H1 (cell line): ENCODE data around the gene TFDP1. TPM values are rescaled to one million over a fixed set of nuclear protein-coding genes. Genes with fewer than 3 reads are reported as not detected.

Experiments
- CTCF ChIA-PET: fragments of 300-600 bp; sonication (Branson Sonifier 250); formaldehyde crosslinking; loops from one replicate; lab custom pipeline; 2021; ENCODE audit not compliant: partially characterized antibody; lab: Charles Lee
- POLR2A ChIA-PET: fragments of 300-600 bp; sonication (Branson Sonifier 250); formaldehyde crosslinking; loops from one replicate; lab custom pipeline; 2021; ENCODE audit warnings: inconsistent platforms; ENCODE audit not compliant: partially characterized antibody; lab: Charles Lee
- DNase-seq, 2 experiments: peaks; one replicate each; pipeline versions ENCODE4 v3.0.0 to v3.0.0-alpha.2; 2010 to 2022; ENCODE audit warnings: low spot score in 2 of 2, low read depth in 1 of 2, mixed read lengths in 1 of 2
- FAIRE-seq: peaks from 2 replicates; lab custom pipeline; 2011; peaks lifted over from hg19 to GRCh38; lab: Jason Lieb, UNC
- H2AFZ ChIP-seq: 2 replicates; pipeline ENCODE4 v1.8.1; 2012; ENCODE audit warnings: low read length, inconsistent platforms
- H2AK5ac ChIP-seq: 2 replicates; pipeline ENCODE4 v1.6.1; 2013; ENCODE audit warnings: low read depth, low read length
- H2BK120ac ChIP-seq: replicated peaks from 2 replicates; pipeline ENCODE3; 2013; ENCODE audit warnings: low read depth, low read length, inconsistent platforms
- H2BK12ac ChIP-seq: 2 replicates; pipeline ENCODE4 v1.6.1; 2013; ENCODE audit warnings: low read depth, low read length
- H2BK15ac ChIP-seq: 2 replicates; pipeline ENCODE4 v1.6.1; 2013; ENCODE audit warnings: low read length
- H2BK20ac ChIP-seq: 2 replicates; pipeline ENCODE4 v1.6.1; 2013; ENCODE audit warnings: low read length
- H2BK5ac ChIP-seq: 2 replicates; pipeline ENCODE4 v1.6.1; 2013; ENCODE audit warnings: low read depth, low read length
- H3K14ac ChIP-seq: 2 replicates; pipeline ENCODE4 v1.6.1; 2013; ENCODE audit warnings: inconsistent platforms; ENCODE audit not compliant: insufficient read length
- H3K18ac ChIP-seq: 2 replicates; pipeline ENCODE4 v1.6.1; 2013; ENCODE audit warnings: low read length; ENCODE audit errors: extremely low read depth
- H3K23ac ChIP-seq: 2 replicates; pipeline ENCODE4 v1.6.1; 2013; ENCODE audit warnings: inconsistent platforms; ENCODE audit not compliant: insufficient read length
- H3K23me2 ChIP-seq: 2 replicates; pipeline ENCODE4 v1.6.1; 2013; ENCODE audit warnings: low read depth, low read length
- H3K27ac ChIP-seq: 2 replicates; pipeline ENCODE4 v1.6.1; 2011; ENCODE audit warnings: low read depth, low read length, inconsistent platforms
- H3K27me3 ChIP-seq, 4 experiments: replicated peaks in 1 of 4; 1 replicate in 1 of 4; 2 replicates in 3 of 4; pipeline versions ENCODE4 v1.6.1 to v1.8.1; 2011 to 2013; ENCODE audit warnings: low read length in 3 of 4, mild to moderate bottlenecking in 3 of 4, inconsistent platforms in 2 of 4, mixed read lengths in 2 of 4, moderate library complexity in 1 of 4; ENCODE audit not compliant: control insufficient read depth in 3 of 4, insufficient read depth in 3 of 4; ENCODE audit errors: extremely low read depth in 1 of 4
- H3K36me3 ChIP-seq, 4 experiments: 2 replicates each; pipeline versions ENCODE4 v1.6.1 to v1.8.1; 2011 to 2013; ENCODE audit warnings: mild to moderate bottlenecking in 4 of 4, low read length in 3 of 4, moderate library complexity in 2 of 4, control low read depth in 1 of 4, inconsistent platforms in 1 of 4; ENCODE audit not compliant: insufficient read depth in 4 of 4, control insufficient read depth in 2 of 4
- H3K4ac ChIP-seq: replicated peaks from 2 replicates; pipeline ENCODE3; 2013; ENCODE audit warnings: low read length, low read depth, mixed read lengths, inconsistent platforms; ENCODE audit not compliant: insufficient read length
- H3K4me1 ChIP-seq, 4 experiments: replicated peaks in 1 of 4; 1 replicate in 1 of 4; 2 replicates in 3 of 4; pipeline versions ENCODE4 v1.6.1 to v1.8.1; 2011 to 2013; ENCODE audit warnings: low read length in 3 of 4, inconsistent platforms in 2 of 4, mixed read lengths in 1 of 4; ENCODE audit not compliant: insufficient read depth in 4 of 4, control insufficient read depth in 3 of 4
- H3K4me2 ChIP-seq, 2 experiments: 2 replicates each; pipeline versions ENCODE4 v1.6.1 to v1.8.1; 2011 to 2013; ENCODE audit warnings: low read depth in 2 of 2, low read length in 2 of 2, control low read depth in 1 of 2, inconsistent platforms in 1 of 2, mild to moderate bottlenecking in 1 of 2; ENCODE audit not compliant: insufficient read depth in 1 of 2
- H3K4me3 ChIP-seq, 4 experiments: fragments of 200-600, 300-600 bp in 1 of 4; sonication (generic), shearing (Covaris generic), sonication (Bioruptor Twin) in 1 of 4; 2 replicates each; pipeline versions ENCODE4 v1.5.1 to v1.8.1; 2011 to 2016; ENCODE audit warnings: low read length in 4 of 4, low read depth in 3 of 4, control low read depth in 2 of 4, inconsistent platforms in 2 of 4, mild to moderate bottlenecking in 2 of 4, mixed read lengths in 1 of 4, moderate library complexity in 1 of 4; ENCODE audit not compliant: insufficient read depth in 2 of 4; ENCODE audit errors: extremely low read depth in 1 of 4
- H3K56ac ChIP-seq: replicated peaks from 2 replicates; pipeline ENCODE3; 2013; ENCODE audit warnings: low read depth, mild to moderate bottlenecking, mixed read lengths, low read length, inconsistent platforms; ENCODE audit not compliant: insufficient read length
- H3K79me1 ChIP-seq: 2 replicates; pipeline ENCODE4 v1.6.1; 2013; ENCODE audit warnings: low read depth, low read length, control low read depth
- H3K79me2 ChIP-seq, 2 experiments: 2 replicates each; pipeline versions ENCODE4 v1.6.1 to v1.8.1; 2012 to 2013; ENCODE audit warnings: low read length in 2 of 2, mild to moderate bottlenecking in 2 of 2, inconsistent platforms in 1 of 2; ENCODE audit not compliant: insufficient read depth in 2 of 2, control insufficient read depth in 1 of 2
- H3K9ac ChIP-seq, 4 experiments: replicated peaks in 1 of 4; 1 replicate in 1 of 4; 2 replicates in 3 of 4; pipeline versions ENCODE4 v1.6.1 to v1.8.1; 2011 to 2013; ENCODE audit warnings: low read depth in 3 of 4, low read length in 3 of 4, control low read depth in 2 of 4, mild to moderate bottlenecking in 2 of 4, moderate library complexity in 2 of 4, inconsistent platforms in 1 of 4; ENCODE audit errors: extremely low read depth in 1 of 4
- H3K9me3 ChIP-seq, 2 experiments: 2 replicates each; pipeline versions ENCODE4 v1.6.1 to v1.8.1; 2012 to 2013; ENCODE audit warnings: mild to moderate bottlenecking in 2 of 2, moderate library complexity in 2 of 2, control low read depth in 1 of 2, inconsistent platforms in 1 of 2, low read depth in 1 of 2, low read length in 1 of 2, mixed read lengths in 1 of 2; ENCODE audit not compliant: insufficient read depth in 2 of 2
- H4K20me1 ChIP-seq, 2 experiments: replicated peaks in 1 of 2; 2 replicates each; pipeline versions ENCODE3 to v1.8.1; 2011 to 2013; ENCODE audit warnings: inconsistent platforms in 2 of 2, low read length in 2 of 2, mild to moderate bottlenecking in 1 of 2; ENCODE audit not compliant: insufficient read depth in 2 of 2, control insufficient read depth in 1 of 2
- H4K5ac ChIP-seq: 2 replicates; pipeline ENCODE4 v1.6.1; 2013; ENCODE audit warnings: low read length, low read depth, mixed read lengths, inconsistent platforms; ENCODE audit not compliant: insufficient read length
- H4K8ac ChIP-seq: 2 replicates; pipeline ENCODE4 v1.8.0; 2013; ENCODE audit warnings: mild to moderate bottlenecking, moderate library complexity, low read length, inconsistent platforms; ENCODE audit not compliant: insufficient read depth; ENCODE audit errors: extremely low read depth
- H4K91ac ChIP-seq: replicated peaks from 2 replicates; pipeline ENCODE3; 2013; ENCODE audit warnings: low read length, mixed read lengths, inconsistent platforms; ENCODE audit not compliant: insufficient read length
- CEBPB ChIP-seq: IDR thresholded peaks from 2 replicates; pipeline ENCODE4 v1.6.1; 2012; ENCODE audit warnings: low read depth, low read length
- CREB1 ChIP-seq: IDR thresholded peaks from 2 replicates; pipeline ENCODE4 v1.6.1; 2012; ENCODE audit warnings: inconsistent platforms
- CTBP2 ChIP-seq: IDR thresholded peaks from 2 replicates; pipeline ENCODE4 v1.7.0; 2011; ENCODE audit warnings: borderline replicate concordance, mild to moderate bottlenecking, moderate library complexity, mixed read lengths, low read length; ENCODE audit not compliant: insufficient read depth, insufficient read length
- KDM1A ChIP-seq: fragments of 200-600, 300-600 bp; sonication (generic); IDR thresholded peaks from 2 replicates; pipeline ENCODE4 v1.7.1; 2016; ENCODE audit warnings: mild to moderate bottlenecking, low read length, borderline replicate concordance
- MAX ChIP-seq: IDR thresholded peaks from 2 replicates; pipeline ENCODE4 v1.6.1; 2012; ENCODE audit warnings: inconsistent platforms
- POLR2A ChIP-seq, 2 experiments: IDR thresholded peaks; 1 replicate in 1 of 2; 2 replicates in 1 of 2; pipeline ENCODE4 v1.6.1; 2011; ENCODE audit warnings: low read depth in 2 of 2, low read length in 2 of 2, mild to moderate bottlenecking in 2 of 2; ENCODE audit errors: control extremely low read depth in 1 of 2
- POLR2AphosphoS5 ChIP-seq: IDR thresholded peaks from 2 replicates; pipeline ENCODE4 v1.6.1; 2011; ENCODE audit warnings: low read depth, low read length
- POU5F1 ChIP-seq: IDR thresholded peaks from 2 replicates; pipeline ENCODE4 v1.6.1; 2011; ENCODE audit warnings: low read depth, mild to moderate bottlenecking, low read length, moderate library complexity
- RFX5 ChIP-seq: IDR thresholded peaks from 2 replicates; pipeline ENCODE4 v1.6.1; 2011; ENCODE audit warnings: low read depth, low read length, improper control_type of control experiment, borderline replicate concordance
- RXRA ChIP-seq: IDR thresholded peaks from 2 replicates; pipeline ENCODE4 v1.6.1; 2011; ENCODE audit warnings: low read depth, mild to moderate bottlenecking, low read length, moderate library complexity; ENCODE audit not compliant: insufficient read depth
- SP1 ChIP-seq: IDR thresholded peaks from 2 replicates; pipeline ENCODE4 v1.6.1; 2011; ENCODE audit warnings: low read depth, low read length
- SP2 ChIP-seq: IDR thresholded peaks from 2 replicates; pipeline ENCODE4 v1.6.1; 2012; ENCODE audit warnings: mild to moderate bottlenecking, low read length, inconsistent platforms
- SP4 ChIP-seq: IDR thresholded peaks from 2 replicates; pipeline ENCODE4 v1.6.1; 2012; ENCODE audit warnings: low read length, inconsistent platforms
- WGBS, 2 experiments: shearing (Covaris generic) in 1 of 2; methylation state at CpG; one replicate each; pipeline versions ENCODE4 v1.1.6 to v1.1.7; 2013 to 2015; ENCODE audit warnings: low lambda C conversion rate in 2 of 2, mixed read lengths in 2 of 2, inconsistent platforms in 1 of 2, low coverage in 1 of 2, missing lambda C conversion rate in 1 of 2; ENCODE audit not compliant: insufficient replicate concordance in 2 of 2, insufficient coverage in 1 of 2, insufficient read length in 1 of 2; ENCODE audit errors: extremely low coverage in 1 of 2, missing lambda C conversion rate in 1 of 2; 5-methylcytosine and 5-hydroxymethylcytosine counted together
- polyA plus RNA-seq, 7 experiments: library from polyadenylated mRNA; depleted of rRNA in 3 of 7; stranded (reverse) in 5 of 7; unstranded in 2 of 7; fragments of >200 nt in 5 of 7; fragments of 200-250 nt in 2 of 7; gene quantifications; 1 replicate in 5 of 7; 2 replicates in 1 of 7; 4 replicates in 1 of 7; pipeline versions ENCODE4 v1.2.1 to v1.2.3, GENCODE V29; 2011 to 2013; ENCODE audit warnings: missing spikeins in 2 of 7, mixed read lengths in 2 of 7
- total RNA-seq: library from RNA; stranded (reverse); fragmentation: NEBNext Ultra II Directional; extraction: Animal tissue kit (Norgen Biotek cat#: 25700); gene quantifications from 2 replicates; pipeline ENCODE4 v1.2.1, GENCODE V29; 2021

TFDP1 gene
- total and polyA plus RNA-seq, 2 of the 8 experiments (the other 6 are each of a cell fraction or from before 2014, with no cell fraction given), result 43.6 to 81.9 TPM

DNA sequence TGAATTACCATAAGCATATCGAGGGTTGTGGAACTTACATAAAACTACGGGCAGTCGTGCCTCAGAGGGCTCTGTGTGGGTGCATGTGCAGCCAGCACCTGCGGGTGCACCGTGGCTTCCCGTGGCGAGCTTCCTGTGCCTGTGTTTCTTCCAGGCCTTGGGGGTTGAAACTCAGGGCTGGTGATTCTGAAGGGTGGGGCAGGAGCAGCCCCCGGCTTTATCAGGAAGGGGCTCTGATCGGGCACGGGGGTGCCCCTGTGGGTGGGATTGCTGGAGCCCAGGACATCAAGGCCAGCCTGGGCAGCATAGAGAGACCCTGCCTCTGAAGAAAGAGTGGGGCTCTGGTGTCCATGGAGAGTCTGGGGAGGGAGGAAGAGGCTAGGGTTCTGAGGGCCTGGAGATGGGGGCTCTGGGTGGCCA, 62.4 kb downstream of the TFDP1 start:
- Histone ChIP-seq H2BK12ac (no peak overlapping the region), H3K9ac (no peak overlapping the region), H2BK20ac (no peak overlapping the region), H4K20me1 (no peaks in the 10 kb centered on the region), H3K14ac (no peak overlapping the region), H3K4me2 (no peak overlapping the region), H3K56ac (no peak overlapping the region), H2AK5ac (no peak overlapping the region), H3K4ac (no peak overlapping the region), H2BK5ac (no peak overlapping the region), H3K23ac (no peak overlapping the region), H3K27me3 (no peaks in the 10 kb centered on the region), H3K79me2 (no peaks in the 10 kb centered on the region), H2BK15ac (no peak overlapping the region), H3K4me3 (no peak overlapping the region), H3K18ac (no peak overlapping the region), H3K23me2 (no peaks in the 10 kb centered on the region), H4K91ac (no peak overlapping the region), H2AFZ (no peak overlapping the region), H3K36me3 (peaks cover 0 to 7% (median under 1%) of the 10 kb centered on the region in 4 experiments; a peak in 2 of 8 replicates), H4K5ac (no peak overlapping the region), H3K79me1 (no peaks in the 10 kb centered on the region), H3K27ac (no peak overlapping the region), H3K4me1 (no peaks in the 10 kb centered on the region), H4K8ac (no peak overlapping the region; the same call in 1 of the 2 replicates), H3K9me3 (peaks cover 25 to 28% of the 10 kb centered on the region in 2 experiments), H2BK120ac (no peak overlapping the region)
- ChIA-PET POLR2A (interaction anchor here (1.4 kb wide), 1 partner anchor 8 kb away, joined by 4 read pairs; no protein-coding TSS in a partner anchor), CTCF (interaction anchor here (1.4 to 2.0 kb wide), 2 partner anchors 20 to 94 kb away, joined by 3 to 7 read pairs; no protein-coding TSS in a partner anchor)
- no peak for DNase-seq
- WGBS, 2 experiments, result 89% methylated on average over 10 of the region's 10 CpGs; no CpG with 5 or more reads in 1 of the 2 experiments
- no peak for FAIRE-seq
- TF ChIP-seq SP2 (no peak), POLR2A (IDR thresholded peaks at IDR 0.05; ENCODE audit: control extremely low read depth in 1 of 2, low read depth in 2 of 2, low read length in 2 of 2) (no peak), CTBP2 (no peak), POU5F1 (no peak), SP4 (no peak), SP1 (no peak), RXRA (no peak), CREB1 (no peak), RFX5 (no peak), KDM1A (no peak), MAX (no peak), POLR2AphosphoS5 (no peak), CEBPB (no peak)
